HG03025 (cell line): ENCODE results near the gene NDRG4.

Experiments
- ATAC-seq: cut with Tn5 transposase; IDR thresholded peaks from one replicate; pipeline ENCODE4 v1.9.1; 2021; ENCODE audit warnings: mild to moderate bottlenecking, moderate library complexity; ENCODE audit not compliant: unreplicated experiment, low FRiP score

The NDRG4 gene

DNA sequence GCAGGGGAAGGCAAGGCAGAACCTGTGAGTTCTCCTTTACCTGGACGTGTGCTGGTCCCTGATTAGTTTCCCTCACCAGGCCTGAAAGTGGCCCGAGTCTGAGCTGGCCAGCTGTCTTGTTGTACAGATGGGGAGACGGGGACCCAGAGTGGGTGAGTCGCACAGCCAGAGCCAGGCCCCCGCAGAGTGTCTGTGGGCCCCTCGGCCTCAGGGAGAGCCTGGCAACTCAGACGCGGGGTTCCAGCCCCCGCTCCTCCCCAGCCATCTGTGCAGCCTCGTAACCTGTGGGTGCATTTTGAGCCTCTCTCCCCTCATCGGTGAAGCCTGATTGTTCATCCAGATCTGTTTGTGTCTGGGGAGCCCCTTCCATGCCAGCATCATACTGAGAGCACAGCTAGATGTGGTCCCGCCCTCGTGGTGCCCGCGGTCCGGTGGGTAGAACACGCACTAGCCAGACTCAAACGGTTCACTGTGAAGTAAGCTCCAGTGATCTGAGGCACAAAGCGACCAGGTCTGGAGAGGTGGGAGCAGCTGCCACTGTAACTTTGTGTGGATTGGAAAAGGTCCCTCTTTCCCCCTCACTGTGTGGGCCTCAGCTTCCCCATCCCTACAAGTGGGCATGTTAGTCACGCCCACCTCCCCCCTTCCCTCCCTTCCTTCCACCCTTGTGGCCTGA lies 6.0 kb upstream of the NDRG4 start:
- ATAC-seq = no peak

DNA sequence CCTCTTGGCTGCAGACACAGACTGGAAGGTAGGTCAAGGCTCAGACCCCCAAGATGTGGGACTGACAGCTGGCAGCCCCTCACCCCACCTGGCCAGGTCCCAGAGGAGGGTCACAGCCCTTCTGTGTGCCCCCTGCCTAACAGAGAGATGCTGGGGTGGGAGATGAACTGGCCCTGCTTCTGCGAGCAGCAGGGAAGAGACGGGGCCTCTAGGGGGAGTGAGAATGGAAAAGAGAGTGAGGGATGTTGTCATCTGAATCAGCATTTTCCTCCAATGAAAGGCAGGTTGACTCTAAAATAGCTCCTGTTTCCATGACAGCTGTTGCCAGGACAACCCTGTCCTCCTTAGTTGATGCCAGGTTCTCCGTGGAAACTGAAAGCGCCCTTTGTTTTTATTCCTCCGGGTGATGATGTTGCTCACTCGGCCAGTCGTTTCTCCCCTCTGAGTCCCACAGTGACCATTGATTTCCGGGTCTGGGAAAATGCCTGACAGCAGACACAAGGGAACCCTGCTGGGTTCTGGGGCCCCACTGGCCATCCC lies 4.9 kb upstream of the NDRG4 start:
- ATAC-seq = no peak

DNA sequence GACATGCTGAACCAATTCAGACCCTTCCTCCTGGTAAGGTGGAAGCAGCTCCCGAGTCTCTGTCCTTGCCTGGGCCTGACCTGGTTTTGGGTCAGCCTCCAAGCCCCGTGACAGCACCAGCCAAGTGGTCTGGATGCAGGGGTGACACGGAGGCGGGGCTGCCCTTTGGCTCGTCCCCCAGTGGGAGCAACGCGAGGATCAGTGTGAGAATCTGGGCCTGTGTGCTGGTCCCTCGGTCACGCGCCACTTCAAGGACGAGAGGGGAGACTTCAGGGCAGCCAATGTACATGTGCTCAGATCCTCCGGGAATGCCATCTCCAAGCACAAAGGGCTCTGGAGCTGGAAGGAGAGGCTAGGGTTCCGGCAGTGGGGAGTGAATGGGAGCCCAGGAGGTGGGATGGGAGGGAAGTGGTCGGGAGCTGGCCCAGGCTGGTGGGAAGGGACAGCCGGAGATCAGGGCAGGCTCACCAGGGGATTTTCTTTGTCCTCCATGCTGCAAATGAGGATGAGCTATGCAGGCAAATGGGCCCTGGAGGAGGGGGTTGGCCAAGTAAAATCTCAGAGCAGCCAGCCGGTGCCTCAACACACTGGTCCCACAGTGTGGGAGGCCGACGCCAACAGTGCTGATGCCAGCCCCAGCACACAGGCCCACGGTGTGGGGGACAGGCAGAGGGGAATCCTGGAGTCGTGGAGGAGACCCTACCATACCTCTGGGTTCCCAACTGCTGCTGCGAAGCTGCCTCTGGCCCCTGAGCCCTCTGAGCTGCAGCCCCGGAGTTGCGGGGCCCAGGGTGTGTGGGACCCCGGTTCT lies 4.2 kb upstream of the NDRG4 start:
- no peak for ATAC-seq

DNA sequence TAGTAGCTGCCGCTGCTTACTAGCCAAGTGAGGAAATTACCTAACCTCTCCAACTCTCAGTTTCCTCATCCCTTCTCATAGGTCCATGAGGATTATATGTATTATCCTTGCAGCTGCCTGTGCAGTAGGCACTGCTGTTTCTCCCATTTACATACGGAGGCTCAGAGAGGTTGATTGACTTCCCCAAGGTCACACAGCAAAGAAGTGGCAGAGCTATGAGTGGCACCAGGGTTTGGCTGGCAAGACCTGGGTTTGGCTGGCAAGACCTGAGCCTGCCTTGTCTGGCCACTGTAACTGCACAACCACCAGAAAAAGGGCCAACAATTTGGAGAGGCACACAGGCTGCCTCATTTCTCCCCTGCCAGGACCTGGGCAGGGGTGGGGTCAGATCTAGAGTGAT lies 2.5 kb upstream of the NDRG4 start:
- no peak for ATAC-seq

DNA sequence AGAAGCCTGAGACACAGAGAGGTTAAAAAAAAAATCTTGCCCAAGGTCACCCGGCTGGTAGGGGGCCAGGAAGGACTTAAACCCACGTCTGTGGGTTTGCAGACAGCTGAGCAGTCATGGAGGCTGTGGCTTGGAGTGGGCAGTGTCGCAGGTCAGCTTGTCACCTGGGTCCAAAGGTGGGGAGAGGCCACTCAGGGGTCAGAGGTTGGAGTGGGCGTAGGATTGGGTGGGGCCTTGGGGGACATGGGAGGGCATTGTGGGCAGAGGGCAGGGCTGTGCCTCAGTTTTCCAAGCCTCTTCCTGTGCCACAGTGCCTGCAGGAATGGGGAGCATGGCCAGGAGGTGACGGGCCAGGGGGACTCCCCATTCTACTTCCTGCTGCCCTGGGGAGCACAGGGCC lies 2.0 kb upstream of the NDRG4 start:
- no peak for ATAC-seq

DNA sequence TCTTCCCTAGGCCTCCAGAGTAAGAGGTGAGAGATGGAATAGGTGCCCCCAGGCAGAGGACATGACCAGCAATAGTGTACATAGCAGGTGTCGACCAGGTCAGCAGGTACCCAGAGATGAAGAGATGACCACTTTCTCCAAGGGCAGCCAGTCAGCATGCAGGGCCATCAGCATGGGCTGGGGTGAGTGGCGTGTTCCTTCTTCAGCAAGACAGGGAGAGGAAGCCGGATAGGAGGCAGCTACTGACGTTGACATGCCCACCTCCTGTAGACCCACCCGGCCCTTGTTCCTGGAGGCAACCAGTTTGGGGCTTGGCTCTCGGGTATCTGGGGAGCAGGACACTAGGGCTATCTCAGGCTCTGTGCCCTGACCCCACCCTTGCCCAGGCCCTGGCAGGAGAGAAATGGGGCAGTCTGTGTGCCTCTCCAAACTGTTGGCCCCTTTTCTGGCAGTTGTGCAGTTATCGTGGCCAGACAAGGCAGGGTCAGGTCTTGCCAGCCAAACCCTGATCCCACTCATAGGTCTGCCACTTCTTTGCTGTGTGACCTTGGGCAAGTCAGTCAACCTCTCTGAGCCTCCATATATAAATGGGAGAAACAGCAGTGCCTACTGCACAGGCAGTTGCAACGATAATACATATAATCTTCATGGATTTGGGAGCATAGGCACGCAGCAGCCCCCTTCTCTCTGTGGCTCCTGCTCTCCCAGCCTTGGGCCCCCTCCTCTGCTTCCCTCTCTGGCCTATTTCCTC lies 1.4 kb upstream of the NDRG4 start:
- ATAC-seq = no peak

DNA sequence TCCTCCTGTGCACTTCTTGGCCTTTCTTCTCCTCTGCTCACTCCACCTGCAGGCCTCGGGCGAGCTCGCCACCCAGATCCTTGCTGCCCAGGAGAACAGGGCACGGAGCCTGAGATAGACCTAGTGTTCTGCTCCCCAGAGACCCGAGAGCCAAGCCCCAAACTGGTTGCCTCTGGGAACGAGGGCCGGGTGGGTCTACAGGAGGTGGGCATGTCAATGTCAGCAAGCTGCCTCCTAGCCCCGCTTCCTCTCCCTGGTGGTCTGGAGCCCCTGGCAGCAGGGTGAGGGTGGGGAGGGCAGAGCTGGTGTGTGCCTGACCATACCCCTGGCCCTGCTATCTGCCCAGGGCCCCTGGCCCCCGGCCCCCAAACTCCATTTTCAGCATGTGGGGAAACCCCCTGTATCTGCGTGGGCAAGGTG lies 841 bp upstream of the NDRG4 start:
- no peak for ATAC-seq

DNA sequence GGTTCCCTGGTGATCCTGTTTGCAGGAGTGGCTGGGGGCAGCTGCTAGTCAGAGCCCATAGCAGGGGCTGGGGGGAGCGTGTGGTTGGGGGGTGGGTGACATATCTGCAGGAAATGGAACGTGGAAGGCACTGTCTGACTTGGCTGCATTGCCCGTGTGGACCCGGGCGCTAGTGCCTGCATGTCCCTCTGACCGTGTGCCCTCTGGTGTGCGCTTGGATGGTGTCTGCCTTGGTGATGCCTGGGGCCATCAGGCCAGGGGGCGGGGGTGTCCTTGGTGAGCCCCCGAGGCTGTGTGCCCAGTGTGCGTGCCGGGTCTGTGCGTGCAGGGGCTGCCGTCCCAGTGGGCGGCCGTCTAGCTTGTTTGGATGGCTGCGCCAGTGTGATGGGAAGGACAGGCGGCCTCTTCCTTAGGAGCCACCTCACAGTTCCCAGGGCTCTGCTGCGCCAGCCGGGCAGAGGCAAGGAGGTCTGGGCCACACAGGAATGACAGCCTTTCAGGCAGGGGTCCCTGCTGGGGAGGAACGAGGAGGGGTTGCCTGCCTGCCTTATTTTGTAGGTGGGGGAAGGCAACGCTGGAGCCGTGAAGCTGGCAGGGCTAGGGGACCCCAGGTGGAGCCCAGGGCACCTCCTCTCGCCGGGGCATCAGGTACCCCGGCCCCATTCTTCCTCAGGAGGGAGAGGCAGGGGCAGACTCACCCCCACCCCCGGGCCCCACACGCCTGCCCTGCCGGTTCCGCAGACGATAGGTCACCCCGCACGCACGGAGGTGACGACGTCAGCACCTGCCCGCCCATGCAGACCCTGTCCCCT lies 693 bp downstream of the NDRG4 start:
- no peak for ATAC-seq

DNA sequence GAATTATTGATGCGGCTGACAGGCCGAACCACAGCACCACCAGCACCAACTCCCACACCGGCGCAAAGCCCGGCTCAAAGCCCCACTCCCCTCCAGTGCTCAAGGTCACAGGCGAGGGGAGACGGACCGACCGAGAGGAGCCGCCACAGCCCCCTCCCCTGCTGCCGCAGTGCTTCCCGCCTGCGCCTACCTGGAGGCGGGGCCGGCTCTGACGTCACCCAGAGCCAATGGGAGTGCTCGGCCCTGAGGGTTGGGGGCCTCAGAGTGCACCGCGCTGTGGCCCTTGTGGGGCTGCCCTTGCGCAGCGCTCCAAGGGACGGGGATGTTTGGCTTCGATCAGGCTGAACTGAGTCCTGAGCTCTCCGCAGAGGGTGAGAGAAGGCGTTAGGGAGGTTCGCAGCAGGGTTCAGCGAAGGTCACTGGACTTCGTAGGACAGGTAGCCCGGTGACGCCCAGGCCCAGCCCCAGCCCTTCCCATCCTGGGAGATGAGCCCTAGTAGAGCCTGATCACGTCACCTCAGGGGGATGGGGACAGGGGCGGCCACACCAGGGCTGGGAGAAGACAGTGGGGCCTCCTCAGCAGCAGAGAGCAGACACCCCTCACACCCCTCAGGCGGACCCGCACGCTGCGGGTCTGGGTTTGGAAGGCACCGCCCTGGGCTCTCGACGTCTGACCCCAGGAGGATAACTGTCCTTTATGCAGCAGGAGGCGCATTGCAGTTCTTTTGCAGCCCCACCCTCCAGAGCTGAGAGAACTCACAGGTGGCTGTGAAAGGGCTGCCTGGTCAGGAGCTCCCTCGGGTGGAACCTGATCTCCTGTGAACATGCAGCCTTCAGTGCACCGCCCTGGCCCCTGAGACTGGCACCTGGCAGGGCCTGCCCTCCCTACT lies 1.5 kb downstream of the NDRG4 start:
- no peak for ATAC-seq

DNA sequence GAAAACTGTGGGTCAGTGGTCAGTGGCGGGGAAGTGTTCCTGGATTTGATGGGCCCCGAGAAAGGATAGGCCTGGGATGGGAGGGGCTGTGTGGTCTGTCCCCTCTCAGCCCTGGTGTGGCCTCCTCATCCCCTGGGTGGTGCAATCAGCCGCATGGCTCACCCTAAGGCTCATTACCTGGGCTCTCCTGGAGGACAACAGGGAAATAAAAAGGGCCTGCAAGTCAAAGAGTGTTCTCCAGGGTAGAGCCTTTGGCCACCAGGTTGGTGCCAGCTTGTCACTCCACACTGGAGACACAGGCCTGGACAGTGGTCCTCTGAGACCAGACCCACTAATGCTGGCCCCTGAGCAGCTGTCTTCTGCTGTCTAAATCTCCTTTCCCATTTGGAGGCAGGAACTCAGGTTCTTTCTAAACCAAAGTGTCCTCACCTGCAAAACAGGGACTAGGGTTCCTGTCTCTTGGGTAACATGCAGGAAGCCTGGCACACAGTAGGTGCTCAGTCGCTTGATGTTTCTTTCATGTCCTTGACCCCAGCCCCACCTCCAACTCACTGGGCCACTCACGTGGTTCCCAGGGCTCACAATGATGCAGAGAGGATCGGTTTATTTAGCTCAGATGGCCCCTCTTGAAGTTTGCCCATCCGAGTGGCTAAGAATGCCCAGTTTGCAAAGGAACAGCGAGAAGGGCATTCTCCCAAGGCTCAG lies 2.4 kb downstream of the NDRG4 start:
- no peak for ATAC-seq

DNA sequence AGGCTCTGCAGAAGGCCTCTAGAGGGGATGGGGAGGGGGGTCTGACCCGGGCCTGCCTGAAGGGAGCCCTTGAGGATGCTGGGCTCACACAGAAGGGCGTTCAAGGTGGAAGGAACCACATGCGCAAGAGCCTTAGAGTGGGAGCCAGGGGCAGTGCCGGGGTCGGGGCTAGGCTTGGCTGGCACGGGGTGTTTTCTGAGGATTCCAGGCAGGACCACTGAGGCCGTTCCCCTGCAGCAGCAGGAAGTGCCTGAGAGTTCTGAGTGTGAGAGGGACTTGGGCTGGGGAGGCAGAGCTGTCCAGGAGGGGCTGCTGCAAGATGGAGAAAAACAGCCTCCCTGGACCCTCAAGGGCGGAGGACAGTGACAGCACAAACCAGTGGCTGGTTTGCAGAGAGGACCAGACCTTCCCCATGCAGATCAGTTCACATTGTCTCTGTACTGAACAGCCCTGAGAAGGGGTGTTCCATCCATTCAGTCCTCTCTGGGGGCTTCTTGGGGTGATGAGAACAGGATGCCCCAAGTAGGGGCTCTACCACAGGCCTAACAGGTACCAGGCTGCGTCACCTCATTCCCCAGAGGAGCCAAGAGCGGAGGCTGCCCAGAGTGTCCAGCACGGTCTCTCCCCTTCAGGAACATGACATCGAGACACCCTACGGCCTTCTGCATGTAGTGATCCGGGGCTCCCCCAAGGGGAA lies 3.4 kb downstream of the NDRG4 start:
- no peak for ATAC-seq

DNA sequence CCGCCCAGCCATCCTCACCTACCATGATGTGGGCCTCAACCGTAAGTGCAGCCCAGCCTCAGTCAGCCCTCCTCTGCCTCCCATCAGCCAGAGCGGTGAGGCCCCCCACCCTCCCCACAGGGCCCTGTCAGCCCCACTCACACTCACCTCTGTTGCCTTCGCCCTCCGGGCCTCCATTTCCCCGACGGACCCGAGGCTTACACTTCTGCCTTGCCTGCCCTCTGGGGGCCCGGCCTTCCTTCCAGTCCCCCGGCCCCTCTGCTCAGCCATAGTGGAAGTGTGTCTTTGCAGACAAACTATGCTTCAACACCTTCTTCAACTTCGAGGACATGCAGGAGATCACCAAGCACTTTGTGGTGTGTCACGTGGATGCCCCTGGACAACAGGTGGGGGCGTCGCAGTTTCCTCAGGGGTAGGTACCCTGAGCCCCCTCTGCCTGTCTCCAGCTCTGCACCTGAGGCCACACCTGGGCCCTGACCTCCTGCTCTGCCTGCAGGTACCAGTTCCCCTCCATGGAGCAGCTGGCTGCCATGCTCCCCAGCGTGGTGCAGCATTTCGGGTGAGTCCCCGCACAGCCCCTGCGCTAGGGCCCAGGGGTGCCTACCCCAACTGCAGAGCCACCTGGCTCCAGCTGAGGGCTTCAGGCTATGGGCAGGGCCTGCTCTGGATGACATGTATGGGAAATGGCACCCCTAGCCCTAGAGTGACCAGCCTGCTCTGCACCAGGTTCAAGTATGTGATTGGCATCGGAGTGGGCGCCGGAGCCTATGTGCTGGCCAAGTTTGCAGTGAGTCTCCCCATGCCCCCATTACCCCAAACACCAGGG lies 4.1 kb downstream of the NDRG4 start:
- no peak for ATAC-seq

DNA sequence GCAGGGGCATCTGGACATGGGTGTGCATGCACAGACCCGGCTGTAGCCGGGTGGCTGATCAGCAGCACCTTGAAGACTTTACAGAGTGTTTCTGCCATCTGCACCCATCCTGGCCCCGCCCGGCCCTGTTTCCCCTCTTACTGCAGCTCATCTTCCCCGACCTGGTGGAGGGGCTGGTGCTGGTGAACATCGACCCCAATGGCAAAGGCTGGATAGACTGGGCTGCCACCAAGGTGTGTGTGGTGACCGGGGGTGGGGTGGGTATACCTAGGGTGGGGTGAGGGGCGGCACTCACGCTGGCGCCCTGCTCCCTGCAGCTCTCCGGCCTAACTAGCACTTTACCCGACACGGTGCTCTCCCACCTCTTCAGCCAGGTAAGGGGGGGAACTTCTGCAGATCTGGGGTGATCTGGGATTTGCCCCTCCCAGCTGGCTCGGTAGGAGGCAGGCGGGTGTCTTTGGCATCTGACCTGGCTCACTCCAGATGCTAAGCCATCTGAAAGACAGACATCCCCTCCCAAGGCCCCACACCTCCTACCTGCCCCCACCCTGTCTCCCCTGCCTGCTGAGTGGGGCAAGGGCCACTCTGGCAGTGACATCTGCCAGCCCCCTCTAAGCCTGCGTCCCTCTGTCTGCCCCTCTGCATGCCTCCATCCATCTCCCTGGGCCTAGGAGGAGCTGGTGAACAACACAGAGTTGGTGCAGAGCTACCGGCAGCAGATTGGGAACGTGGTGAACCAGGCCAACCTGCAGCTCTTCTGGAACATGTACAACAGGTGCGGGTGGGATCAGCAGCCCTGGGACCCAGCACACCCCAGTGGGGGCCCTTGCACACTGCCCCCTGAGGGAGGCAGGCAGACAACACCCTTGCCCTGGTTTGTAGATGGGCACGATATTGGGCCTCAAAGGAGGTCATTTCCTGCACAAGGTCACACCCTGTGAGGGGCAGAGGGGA lies 6.6 kb downstream of the NDRG4 start:
- no peak for ATAC-seq

DNA sequence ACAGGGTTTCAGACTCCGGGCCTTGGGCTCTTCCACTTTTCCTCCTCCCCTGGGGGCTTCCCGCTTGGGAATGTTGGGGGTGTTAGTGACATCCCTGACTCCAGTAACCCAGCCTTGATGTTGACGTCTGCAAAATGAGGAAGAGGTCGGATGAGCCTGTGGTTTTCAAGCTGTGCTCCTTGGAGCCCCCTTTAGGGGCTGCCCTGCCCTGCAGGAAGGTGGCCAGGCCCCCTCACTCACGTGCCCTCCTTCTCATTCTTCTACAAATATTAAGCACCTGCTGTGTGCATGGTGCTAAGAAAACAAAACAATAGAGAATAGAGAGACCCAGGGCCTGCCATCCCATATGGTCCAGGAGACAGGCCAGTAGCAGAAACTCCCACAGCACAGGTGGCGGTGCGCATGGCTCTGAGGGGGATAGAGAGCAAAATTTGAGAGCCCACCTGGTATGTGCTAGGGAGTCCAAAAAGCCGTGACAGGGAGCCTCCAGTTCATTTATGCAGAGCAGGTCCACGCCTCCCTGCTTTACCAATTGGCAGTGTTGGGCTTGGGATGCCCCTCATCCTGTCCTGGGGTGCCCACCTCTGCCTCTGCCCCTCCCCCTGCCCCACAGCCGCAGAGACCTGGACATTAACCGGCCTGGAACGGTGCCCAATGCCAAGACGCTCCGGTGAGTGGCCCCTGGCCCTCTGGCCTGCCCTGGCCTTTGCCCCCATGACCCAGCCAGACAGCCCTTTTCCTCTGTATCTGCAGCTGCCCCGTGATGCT lies 7.4 kb downstream of the NDRG4 start:
- no peak for ATAC-seq

DNA sequence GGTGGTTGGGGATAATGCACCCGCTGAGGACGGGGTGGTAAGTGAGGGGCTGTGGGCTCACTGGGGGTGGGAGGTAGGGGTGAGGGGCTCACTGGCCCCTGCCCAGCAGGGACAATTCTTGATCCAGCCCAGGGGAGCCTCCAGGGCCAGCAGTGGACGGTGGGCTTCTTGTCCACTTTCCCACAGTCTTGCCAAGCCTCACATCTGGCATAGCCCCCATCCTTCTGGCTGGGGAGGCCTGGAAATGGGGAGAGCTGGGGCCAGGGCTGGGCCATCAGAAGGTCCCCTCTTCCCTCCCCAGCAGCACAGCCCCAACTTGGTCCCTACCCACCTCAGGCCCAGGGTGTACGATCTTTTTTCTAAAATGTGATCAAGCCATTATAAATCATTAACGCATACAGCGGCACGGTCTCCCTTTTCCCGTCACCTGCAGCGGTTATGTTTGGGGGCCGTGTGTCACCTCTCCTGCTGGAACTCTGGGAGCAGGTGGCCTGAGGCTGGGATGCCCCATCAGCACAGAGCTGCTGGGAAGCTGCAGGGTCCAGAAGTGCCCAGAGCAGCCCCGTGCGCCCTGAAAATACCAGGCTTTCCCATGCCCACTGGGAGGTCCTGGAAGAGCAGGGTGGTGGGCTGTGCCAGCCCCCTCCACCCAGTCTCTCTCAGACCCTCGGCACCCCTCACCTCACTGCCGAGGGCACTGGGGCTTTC lies 8.2 kb downstream of the NDRG4 start:
- no peak for ATAC-seq
